ENCODE data around the gene GALNT12.

GRCh38 chr9:98821831-98822230, 14.4 kb downstream of the GALNT12 start:
- TF ChIP-seq CTCF (conservative IDR thresholded peaks at IDR 0.05) (no peak), EZH2 (IDR thresholded peaks at IDR 0.05; ENCODE audit: low read depth) (no peak)

Measured in PC-9 (cell line).